GM21360 (cell line): ENCODE measurements around the gene HOXC9.

Experiments
- ATAC-seq: cut with Tn5 transposase; IDR thresholded peaks from one replicate; pipeline ENCODE4 v1.9.1; 2021; ENCODE audit warnings: mild to moderate bottlenecking, moderate library complexity; ENCODE audit not compliant: unreplicated experiment

HOXC9 gene

DNA sequence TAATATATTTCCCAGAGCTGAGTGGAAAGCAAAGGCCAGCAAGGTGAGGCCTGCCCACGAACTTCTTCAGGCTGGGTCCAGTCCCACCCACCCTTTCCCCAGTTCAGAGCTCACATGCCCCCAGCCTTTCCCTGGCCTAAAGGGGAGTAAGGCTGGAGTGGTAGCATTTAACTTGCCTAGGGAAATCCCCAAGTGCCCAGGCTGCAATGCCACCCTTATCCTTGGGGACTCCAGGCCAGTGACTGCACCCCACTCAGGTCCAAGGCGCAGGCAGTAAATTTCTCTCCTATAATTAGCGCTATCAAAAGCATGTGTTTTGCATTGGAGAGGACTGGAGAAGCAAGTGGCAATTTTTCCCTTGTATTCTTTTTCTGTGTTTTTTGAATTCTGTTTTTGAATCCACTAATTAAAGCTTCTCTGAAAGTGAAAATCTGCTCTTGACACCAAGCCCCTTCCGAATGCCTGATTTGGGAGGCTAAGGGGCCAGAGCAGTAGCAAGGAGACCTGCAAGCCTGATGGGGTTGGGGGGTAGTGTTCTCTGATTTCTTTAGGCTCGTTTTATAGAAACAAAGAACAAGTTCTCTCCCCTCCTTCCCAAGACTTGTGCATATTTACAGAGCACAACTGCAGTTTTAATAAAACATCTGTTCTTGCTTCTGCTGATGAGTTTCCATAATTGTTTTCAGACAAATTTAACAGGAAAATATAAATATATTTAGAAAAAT lies 24.8 kb downstream of the HOXC9 start:
- no peak for ATAC-seq

- no peak for ATAC-seq
Measured at GRCh38 chr12:54025499-54026405, 25.8 kb downstream of the HOXC9 start.

- no peak for ATAC-seq
Measured at GRCh38 chr12:54026640-54027441, 26.9 kb downstream of the HOXC9 start.

GRCh38 chr12:54027442-54027786 lies 27.5 kb downstream of the HOXC9 start:
- no peak for ATAC-seq

DNA sequence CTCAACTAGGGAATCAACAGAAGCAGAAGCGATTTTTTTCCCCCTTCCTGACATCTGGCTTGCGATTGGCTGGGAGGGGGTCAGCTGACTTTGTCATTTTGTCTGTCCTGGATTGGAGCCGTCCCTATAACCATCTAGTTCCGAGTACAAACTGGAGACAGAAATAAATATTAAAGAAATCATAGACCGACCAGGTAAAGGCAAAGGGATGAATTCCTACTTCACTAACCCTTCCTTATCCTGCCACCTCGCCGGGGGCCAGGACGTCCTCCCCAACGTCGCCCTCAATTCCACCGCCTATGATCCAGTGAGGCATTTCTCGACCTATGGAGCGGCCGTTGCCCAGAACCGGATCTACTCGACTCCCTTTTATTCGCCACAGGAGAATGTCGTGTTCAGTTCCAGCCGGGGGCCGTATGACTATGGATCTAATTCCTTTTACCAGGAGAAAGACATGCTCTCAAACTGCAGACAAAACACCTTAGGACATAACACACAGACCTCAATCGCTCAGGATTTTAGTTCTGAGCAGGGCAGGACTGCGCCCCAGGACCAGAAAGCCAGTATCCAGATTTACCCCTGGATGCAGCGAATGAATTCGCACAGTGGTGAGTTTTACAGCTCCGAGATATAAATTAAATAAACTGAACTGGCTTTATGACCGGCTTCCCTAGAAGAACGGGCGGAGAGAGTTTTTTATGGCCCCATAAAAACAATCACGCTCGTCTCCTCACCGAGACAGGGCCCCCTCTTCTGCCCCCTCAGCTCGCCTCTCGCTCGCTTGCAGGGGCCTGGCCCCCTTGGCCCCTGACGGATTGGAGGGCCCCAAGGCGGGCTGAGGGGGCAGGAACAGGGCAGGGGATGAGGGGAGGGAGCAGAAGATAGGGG lies 28.6 kb downstream of the HOXC9 start, which contains the start of gene HOXC6:
HOXC6 (plus strand) TSS at position 127 of the 888 bp plus-strand sequence; CDS start at position 209, 82 bp downstream.
- no peak for ATAC-seq

GRCh38 chr12:54029529-54030441 lies 29.8 kb downstream of the HOXC9 start:
- ATAC-seq = no peak

GRCh38 chr12:54030442-54030801 lies 30.5 kb downstream of the HOXC9 start:
- ATAC-seq = no peak

DNA sequence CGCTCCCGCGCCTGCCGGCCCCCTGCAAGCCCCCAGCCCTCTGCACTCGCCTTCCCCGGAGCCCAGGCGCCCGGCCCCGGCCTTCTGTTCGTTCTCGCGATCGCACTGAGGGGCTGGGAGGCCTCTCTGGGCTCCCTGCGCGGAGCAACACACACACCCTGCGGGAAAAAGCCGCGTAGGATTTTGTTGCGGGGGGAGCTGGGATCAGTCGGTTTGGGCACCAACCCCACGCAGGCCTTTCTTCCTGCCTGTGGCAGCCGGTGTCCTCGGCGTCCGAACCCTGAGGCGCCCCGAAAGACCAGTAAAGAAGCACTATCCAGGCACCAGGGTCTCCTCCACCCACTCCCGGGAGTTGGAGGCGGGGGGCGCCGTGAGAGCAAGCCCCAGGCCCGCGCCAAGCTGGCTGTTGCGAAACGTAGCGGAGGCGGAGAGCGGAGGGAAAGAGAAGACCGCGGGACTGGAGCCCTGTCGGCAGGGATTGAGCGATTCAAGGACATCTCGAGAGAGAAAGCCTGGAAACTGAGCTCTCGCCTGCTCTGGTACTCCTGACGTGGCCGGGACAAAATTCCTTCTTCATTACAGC lies 31.0 kb downstream of the HOXC9 start:
- ATAC-seq = no peak

GRCh38 chr12:54031480-54031879 lies 31.5 kb downstream of the HOXC9 start:
- no peak for ATAC-seq

DNA sequence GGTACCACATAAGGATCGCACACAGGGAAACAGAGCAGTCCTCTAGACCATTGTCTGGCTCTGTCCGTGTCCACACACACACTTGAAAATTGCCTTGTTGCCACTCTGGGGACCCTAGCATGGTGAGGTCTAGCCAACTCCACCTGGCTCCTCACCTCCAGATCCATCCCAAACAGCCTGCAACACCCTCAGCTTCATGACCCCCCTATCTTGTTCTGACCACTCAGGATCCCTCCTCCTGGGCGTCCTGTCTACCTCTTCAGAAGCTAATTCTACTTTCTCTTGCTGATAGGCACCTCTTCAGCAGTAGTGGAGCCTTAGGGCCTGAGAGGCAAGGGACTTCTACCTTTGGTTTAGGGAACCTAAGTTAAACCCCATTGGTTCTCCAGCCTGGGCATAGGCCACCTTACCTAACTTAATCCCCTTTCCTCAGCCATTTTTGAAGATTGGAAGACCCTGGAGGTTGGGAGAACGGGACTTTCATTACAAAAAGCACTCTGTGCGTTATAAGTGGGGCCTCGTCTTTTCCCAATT lies 32.2 kb downstream of the HOXC9 start:
- no peak for ATAC-seq

DNA sequence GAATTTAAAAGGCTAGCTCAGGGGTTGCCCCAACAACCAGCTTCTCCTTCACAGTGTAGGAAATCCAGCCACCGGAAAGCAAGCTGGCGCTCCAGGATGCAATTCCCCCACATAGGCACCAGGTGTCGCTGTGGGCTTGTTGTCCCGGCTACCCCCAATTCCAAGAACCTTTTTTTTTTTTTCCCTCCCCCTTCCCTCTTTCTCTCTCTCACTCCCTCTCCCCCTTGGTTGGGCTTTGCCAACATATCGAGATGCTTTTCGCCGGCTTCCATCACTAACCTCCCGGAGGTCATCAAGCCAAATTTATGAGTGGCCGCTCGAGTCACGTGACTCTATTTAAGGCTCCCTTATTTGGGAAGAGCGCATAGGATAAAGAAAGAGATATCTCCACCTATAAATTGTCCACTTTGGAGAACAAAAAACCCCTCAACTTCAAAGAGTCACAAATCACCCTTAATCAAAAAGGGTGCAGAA lies 32.7 kb downstream of the HOXC9 start, which contains the start of gene HOXC5:
HOXC5 (plus strand) TSS at position 424 of the 474 bp plus-strand sequence. CDS start 73 bp downstream, outside the sequence.
- ATAC-seq = no peak

GRCh38 chr12:54033106-54033979 lies 33.4 kb downstream of the HOXC9 start:
- ATAC-seq = no peak

DNA sequence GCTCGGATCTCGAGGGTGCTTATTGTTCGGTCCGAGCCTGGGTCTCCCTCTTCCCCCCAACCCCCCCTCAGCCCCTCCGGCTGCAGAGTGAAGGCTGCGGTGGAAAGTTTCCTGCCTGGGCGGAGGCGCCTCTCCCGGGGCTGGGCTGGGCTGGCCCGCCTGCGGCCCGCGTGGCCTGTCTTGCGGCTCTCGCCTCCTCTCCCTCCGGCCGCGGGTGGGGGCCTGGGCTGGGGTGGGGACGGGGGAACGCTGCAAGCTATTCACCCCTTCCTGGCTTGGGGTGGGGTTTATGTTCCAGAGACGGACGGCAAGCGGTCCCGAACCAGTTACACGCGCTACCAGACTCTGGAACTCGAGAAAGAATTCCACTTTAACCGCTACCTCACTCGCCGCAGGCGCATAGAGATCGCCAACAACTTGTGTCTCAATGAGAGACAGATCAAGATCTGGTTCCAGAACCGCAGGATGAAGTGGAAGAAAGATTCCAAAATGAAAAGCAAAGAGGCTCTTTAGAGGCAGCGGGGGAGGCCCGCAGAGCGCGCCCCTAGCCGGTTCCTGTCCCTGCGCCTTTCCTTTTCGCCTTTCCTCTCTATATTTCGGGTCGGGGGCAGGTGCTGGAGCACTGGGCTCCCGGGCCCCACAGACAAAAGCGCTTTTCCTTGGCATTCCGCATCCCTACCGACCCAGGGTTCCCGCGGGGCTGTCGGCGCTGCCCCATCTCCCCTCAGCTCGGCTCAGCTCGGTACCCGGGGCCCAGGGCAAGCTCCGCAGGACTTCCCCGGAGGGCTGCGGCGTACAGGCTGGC lies 34.2 kb downstream of the HOXC9 start:
- ATAC-seq = no peak

- ATAC-seq = no peak
Measured at GRCh38 chr12:54034785-54035310, 34.9 kb downstream of the HOXC9 start.

DNA sequence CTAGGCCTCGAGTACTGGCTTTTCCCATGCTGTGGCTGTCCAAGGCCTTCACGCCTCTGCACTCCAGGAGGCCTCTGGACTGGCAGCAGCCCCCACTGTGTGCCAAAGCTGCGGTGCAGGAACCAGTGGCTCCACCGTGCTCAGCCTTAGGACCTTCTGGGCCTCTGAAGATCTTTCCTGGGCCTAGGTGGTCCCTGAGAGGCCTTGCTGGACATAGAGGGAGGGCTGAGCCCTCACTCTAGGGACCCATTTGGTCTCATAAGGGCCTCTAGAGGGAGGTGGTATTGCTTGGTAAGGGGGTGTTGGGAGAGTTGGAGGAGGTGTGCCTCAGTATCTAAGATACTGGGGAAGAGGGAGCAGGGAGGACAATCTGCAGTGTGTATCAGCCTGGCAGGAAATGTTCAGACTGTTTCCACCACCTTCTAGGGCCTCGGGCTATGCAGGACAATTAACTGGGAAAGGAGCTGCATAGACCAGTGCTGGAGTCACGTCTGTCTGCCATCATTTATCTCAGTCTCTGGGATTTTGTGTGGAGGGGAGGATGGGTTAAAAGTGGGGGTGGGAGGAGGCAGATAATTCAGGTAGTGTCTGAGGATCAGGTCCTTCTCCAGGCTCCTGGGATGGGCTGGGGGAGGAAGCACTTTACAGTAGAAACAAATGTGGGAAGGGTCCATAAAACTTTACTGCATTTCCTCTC lies 35.8 kb downstream of the HOXC9 start:
- ATAC-seq = no peak
